HG02970 (cell line): ENCODE measurements around the gene CDAN1.
"Not testable (repeated sequence)": the region's sequence is repeated elsewhere in the genome, so short reads cannot be mapped to it uniquely, and the experiment has no call there.

Source experiments
- ATAC-seq: cut with Tn5 transposase; IDR thresholded peaks from one replicate; pipeline ENCODE4 v1.9.1; 2021; ENCODE audit warnings: mild to moderate bottlenecking, moderate library complexity, moderate number of reproducible peaks; ENCODE audit not compliant: unreplicated experiment, low FRiP score

The CDAN1 gene

DNA sequence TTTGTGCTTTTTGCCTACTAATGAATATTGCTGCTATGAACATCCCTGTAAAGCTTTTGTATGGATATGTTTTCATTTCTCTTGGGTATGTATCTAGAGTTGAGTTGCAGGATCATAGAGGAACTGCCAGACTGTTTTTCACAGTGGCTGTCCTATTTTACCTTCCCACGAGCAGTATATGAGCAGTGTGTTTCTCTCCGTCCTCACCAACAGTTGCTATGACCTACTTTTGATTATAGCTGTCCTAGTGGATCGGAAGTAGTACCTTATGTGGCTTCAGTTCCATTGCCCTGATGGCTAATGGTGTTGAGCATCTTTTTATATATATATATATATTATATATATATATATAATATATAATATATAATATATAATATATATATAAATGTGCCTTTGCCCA lies 25.2 kb downstream of the CDAN1 start:
- ATAC-seq: no peak

DNA sequence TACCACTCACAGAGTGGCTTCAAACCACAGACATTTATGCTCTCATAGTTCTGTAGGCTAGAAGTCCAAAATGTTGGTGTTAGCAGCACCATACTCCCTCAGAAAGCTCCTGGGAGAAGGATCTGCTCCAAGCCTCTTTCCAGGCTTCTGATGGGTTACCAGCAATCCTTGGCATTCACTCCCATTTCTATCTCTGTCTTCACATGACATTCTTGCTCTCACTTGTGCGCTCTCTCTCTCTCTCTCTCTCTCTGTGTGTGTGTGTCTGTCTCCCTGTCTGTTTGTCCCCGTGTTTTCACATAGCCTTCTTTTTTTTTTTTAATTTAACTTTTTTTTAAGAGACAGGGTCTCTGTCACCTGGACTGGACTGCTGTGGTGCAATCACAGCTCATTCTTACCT lies 26.3 kb downstream of the CDAN1 start:
- no peak for ATAC-seq

DNA sequence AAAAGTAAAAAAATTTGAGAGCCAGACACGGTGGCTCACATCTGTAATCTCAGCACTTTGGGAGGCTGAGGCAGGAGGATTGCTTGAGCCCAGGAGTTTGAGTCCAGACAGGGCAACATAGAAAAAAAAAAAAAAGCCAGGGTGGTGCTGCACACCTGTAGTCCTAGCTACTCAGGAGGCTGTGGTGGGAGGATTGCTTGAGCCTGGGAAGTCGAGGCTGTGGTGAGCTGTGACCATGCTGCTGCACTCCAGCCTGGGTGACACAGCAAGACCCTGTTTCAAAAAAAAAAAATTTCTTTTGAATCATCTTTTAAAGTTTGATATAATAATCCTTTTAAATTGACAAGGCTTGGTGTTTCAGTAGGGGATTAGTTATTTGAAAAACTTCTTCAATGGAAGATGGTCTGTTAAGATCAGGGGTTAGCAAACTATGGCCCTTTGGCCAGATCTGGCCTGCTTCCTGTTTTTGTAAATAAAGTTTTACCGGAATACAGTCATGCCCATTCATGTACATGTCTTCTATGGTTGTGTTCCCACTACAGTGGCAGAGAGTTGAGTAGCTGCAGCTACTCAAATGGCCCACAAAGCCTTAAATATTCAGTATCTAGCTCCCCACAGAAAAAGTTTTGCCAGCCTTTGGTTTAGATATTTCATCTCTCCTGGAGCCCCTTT lies 28.9 kb downstream of the CDAN1 start:
- no peak for ATAC-seq

DNA sequence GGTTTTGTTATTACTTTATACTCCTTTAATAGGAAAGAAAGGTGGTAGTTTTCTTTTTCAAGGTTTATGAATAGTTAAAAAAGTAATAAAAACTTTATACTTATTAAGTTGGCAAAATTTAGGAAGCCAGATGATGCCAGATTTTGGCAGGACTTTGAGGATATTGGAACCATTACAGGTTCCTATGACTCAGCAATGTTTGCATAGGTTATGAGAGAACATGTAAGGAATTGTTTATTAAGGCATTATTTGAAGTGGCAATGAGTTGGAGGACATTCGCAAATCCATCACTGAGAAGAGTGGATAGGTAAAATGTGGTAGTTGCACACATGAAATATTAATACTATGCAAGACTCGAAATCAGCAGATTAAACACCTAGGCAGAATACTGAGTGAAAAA lies 29.9 kb downstream of the CDAN1 start:
- no peak for ATAC-seq

DNA sequence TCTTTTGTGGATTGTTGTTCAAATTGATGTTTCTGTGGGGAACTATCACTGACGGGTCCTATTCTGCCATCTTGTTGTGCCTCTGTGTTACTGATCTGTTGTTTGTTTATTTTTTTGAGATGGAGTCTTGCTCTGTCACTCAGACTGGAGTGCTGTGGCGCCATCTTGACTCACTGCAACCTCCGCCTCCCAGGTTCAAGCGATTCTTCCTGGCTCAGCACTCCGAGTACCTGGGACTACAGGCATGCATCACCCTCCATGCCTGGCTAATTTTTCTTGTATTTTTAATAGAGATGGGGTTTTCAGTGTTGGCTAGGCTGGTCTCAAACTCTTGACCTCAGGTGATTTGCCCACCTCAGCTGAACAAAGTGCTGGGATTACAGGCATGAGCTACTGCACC lies 31.6 kb downstream of the CDAN1 start:
- ATAC-seq: no peak

DNA sequence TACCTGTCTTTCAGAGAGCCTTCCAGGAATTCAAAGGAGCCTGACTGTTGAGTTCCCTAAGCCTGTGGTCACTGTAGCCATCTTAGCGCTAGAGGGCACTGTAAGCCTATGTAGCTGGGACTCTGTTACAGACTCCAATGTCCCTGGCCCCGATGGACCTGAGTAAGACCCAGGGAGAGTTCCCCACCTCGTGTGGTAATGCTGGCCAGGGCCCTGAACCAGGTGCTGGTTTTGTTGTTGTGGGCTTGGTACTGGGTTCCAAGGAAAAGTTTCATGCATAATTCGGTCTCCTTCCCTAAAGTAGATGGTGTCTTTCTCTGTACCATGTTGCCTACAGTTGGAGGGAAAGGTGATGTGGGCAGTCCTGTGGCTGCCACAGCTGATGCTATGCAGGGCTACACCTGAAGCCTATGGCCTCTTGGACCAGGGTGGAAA lies 32.4 kb downstream of the CDAN1 start:
- no peak for ATAC-seq

DNA sequence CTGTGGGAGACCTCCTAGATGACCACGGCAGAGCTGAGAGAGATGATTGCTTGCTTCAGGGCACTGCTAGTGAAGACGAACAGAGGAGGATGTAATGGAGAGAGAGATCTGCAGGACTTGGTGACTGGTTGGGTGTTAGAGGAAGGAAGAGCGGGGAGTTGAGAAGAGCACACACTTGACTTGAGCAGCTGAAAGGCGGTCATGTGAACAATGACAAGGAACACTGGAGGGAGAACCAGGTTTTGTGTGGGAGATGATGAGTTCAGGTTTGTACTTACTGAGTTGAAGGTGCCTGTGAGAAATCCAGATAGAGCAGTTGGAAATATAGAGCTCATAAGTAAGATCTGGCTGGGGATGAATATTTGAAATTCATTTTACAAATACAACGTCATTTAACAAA lies 40.3 kb downstream of the CDAN1 start:
- ATAC-seq: no peak

DNA sequence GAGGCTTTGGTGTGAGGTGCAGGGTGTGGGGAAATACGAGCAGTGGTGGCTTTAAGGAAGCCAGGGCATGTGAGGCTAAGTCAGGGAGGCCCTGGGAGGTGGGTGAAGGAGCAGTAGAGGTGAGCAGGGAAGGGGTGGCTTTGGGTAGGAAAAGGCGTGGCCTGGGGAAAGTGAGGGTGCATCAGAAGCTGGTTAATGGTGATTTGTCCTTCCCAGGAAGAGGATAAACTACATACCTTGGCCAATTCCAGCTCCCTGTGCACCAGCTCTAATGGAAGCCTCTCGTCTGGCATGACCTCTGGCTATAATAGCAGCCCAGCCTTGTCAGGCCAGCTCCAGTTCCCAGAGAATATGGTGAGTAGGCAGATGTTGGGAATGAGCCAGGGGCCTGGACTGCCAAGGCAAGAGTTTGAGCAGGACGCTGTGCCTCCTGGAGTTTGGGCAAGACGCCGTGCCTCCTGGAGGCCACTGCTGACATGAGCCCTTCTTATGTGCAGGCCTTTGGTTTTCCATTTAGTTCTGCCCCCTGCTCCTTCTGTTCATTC lies 41.3 kb downstream of the CDAN1 start:
- no peak for ATAC-seq

DNA sequence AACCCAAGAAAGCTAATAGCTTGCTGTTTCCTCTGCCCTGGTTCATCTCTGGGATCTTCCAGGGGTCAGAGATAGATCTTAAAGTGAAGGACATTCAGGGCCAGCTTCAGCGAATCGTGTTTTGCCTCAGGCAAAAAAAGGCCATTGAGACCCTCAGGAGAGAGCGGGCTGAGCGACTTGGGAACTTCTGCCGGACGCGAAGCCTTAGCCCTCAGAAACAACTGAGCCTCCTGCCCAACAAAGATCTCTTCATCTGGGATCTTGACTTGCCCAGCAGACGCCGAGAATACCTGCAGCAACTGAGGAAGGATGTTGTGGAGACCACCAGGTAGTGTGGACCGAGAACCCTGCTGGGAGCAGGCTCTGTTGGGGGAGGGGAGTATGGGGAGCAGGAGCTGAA lies 42.5 kb downstream of the CDAN1 start:
- ATAC-seq: no peak

DNA sequence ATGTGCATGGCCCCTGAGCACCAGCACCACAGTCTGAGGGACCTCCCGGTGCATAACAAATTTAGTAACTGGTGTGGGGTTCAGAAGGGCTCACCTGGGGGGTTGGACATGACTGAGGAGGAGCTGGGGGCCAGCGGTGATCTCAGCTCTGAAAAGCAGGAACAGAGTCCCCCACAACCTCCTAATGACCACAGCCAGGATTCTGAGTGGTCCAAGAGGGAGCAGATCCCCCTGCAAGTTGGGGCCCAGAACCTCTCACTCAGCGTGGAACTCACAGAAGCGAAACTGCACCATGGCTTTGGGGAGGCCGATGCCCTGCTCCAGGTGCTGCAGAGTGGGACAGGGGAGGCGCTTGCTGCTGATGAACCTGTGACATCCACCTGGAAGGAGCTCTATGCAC lies 43.0 kb downstream of the CDAN1 start:
- ATAC-seq: no peak

DNA sequence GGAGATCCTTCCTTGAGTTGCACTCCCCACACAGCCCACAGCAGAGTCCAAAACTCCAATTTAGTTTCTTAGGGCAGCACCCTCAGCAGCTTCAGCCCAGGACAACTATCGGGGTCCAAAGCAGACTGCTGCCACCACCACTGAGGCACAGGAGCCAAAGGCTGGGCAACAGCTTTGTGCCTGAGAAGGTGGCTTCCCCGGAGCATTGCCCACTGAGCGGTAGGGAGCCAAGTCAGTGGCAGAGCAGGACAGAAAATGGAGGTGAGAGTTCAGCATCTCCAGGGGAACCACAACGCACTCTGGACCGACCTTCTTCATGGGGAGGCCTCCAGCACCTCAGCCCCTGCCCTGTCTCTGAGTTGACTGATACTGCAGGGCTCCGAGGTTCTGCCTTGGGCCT lies 43.4 kb downstream of the CDAN1 start:
- no peak for ATAC-seq

DNA sequence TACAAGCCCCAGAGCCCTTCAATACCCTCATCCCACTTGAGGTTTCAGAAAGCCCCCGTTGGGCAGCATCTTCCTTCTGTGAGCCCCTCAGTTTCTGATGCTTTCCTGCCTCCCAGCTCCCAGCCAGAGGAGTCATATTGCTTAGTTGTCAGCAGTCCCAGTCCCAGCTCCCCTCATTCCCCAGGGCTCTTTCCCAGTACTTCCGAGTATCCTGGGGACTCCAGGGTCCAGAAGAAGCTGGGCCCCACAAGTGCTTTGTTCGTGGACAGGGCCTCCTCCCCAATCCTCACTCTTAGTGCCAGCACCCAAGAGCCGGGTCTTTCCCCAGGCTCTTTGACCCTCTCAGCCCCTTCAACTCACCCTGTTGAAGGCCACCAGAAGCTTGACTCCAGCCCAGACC lies 43.9 kb downstream of the CDAN1 start:
- ATAC-seq: no peak

DNA sequence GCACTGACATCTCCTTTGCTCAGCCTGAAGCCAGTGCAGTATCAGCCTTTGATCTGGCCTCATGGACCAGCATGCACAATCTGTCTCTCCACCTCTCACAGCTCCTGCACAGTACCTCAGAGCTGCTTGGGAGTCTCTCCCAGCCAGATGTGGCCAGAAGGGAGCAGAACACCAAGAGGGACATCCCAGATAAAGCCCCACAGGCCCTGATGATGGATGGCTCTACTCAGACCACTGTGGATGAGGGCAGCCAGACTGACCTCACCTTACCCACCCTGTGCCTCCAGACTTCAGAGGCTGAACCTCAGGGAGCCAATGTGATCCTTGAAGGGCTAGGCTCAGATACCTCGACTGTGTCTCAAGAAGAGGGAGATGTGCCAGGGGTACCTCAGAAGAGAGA lies 44.4 kb downstream of the CDAN1 start:
- no peak for ATAC-seq

DNA sequence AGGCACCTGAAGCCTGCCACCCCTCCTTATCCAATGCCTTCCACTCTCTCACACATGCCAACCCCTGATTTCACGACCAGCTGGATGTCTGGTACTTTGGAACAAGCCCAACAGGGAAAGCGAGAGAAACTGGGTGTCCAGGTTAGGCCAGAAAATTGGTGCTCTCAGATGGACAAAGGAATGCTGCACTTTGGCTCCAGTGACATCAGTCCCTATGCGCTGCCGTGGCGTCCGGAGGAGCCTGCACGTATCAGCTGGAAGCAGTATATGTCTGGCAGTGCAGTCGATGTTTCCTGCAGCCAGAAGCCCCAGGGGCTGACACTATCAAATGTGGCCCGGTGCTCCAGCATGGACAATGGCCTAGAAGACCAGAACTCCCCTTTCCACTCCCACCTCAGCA lies 45.2 kb downstream of the CDAN1 start:
- no peak for ATAC-seq

DNA sequence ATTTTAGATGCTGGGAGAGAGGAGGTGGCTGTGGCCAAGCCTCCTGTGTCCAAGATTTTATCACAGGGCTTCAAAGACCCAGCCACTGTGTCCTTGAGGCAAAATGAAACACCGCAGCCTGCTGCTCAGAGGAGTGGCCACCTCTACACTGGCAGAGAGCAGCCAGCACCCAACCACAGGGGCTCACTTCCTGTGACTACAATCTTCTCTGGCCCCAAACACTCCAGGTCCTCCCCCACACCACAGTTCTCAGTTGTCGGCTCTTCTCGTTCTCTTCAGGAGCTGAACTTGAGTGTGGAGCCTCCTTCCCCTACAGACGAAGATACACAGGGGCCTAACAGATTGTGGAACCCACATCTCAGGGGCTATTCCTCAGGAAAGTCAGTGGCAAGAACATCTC lies 45.6 kb downstream of the CDAN1 start:
- no peak for ATAC-seq

DNA sequence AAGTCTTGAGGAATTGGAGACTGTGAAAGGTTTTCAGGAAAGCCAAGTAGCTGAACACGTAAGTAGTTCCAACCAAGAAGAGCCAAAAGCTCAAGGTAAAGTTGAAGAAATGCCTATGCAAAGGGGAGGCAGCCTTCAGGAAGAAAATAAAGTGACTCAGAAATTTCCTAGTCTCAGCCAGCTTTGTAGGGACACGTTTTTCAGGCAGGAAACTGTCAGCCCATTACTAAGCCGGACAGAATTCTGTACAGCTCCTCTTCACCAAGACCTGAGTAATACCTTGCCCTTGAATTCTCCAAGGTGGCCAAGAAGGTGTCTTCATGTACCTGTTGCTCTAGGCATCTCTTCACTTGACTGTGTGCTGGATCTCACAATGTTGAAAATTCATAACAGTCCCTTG lies 48.6 kb downstream of the CDAN1 start:
- ATAC-seq: no peak

DNA sequence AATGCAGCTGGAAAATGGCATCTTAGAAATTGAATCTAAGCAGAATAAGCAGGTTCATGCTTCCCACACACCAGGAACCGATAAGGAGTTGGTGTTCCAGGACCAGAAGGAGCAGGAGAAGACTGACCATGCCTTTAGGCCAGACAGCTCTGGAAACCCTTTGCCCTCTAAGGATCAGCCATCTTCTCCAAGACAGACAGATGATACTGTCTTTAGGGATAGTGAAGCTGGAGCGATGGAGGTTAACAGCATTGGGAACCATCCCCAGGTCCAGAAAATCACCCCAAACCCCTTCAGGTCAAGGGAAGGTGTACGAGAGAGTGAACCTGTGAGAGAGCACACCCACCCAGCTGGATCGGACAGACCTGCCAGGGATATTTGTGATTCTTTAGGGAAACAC lies 49.2 kb downstream of the CDAN1 start:
- no peak for ATAC-seq

DNA sequence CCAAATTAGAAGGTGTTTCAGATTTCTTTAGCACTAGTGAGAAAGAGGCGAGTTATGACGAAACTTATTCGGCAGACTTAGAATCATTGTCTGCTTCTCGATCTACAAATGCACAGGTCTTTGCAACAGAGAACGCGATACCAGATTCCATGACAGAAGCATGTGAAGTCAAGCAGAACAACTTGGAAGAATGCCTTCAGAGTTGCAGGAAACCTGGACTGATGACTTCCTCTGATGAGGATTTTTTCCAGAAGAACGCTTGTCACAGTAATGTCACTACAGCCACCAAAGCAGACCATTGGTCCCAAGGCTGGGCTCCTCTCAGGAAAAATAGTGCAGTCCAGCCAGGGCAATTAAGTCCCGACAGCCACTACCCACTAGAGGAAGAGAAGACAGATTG lies 50.6 kb downstream of the CDAN1 start:
- ATAC-seq: no peak

DNA sequence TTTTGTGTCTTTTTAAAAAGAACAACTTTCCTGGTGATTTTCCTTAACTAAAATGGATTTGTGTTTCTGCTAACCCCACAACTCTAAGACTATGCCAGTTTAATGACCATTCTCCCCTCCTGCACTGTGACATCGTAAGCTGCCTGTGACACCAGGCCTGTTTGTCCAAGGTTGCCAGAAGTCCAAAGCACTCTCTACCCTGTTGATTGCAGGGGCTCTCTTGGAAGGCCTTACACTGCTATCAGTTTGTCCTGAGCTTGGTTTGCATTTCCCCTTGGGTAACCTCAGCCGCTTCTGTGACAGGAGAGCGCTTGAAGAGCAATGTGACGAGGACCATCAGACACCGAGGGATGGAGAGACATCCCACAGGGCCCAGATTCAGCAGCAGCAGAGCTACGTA lies 55.8 kb downstream of the CDAN1 start:
- ATAC-seq: no peak

DNA sequence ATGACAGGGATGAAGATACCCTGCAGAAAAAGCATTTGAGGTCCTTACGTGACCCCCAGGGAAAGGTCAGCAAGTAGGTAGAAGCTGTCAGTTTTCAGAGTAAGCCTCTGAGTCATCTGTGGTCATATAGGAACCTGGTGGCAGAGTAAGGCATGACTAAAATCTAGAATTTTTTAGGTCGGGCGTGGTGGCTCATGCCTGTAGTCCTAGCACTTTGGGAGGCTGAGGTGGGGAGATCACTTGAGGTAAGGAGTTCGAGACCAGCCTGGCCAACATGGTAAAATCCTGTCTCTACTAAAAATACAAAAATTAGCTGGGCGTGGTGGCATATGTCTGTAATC lies 56.8 kb downstream of the CDAN1 start:
- not testable (repeated sequence) for ATAC-seq

DNA sequence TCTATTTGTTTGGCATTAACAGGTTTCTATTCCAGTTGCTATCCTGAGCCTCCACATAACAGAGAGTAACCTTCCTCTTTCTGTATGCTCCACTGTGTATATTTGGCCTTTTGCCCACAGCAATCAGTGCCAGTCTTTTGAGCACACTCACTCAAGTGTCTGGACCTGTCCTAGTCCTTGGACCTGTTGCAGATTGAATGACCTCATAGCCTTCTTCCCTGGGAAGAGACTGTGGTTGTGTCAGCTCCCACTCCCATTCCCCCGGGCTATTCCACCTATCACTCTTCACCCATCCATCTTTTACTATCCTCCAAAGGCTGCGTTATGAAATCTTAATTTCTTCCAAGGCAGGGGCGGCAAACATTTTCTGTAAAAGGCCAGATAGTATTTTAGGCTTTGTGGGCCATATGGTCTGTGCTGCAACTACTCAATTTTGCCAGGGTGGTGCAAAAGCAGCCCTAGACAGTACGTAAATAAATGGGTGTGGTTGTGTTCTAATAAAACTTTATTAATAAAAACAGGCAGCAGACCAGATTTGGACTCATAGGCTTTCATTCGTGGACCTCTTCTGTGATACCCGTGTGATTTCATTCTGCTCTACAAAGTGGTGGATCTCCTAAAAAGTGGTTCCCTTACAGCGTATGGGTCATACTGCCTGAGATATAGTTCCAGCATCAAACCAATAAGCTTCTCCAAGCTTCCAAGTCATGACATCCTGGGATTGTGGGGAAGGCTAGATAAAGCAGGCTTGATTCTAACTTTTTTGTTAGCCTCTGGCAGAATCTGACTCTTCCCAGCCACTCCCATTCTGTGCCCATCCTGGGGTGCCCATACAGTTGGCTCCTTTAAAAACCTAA lies 57.4 kb downstream of the CDAN1 start:
- ATAC-seq: no peak

DNA sequence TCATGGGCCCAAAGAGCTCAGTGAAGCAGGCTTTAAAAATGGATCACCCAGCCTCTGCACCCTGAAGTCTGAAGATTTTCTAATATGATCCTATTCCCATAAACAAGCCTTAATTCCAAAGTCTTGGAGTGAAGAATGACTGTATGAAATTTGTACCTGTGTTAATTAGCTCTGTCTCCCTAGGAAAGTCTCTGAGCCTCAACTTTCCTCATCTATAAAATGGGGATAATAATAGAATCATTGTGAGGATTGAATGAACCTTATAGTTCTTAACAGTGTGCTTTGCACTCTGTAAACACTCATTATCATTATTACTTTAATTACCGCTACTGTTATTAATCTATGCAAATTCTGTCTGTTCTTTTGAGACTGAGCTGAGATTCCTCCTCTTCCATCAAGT lies 61.9 kb downstream of the CDAN1 start:
- no peak for ATAC-seq
